ENCODE data around the gene PCGF6.

The PCGF6 gene

GRCh38 chr10:103327906-103328305 is 23.0 kb downstream of the PCGF6 start:
- FAIRE-seq = no peak
- DNase-seq (ENCODE audit: low spot score) = no peak

- FAIRE-seq (no peak), DNase-seq (ENCODE audit: low spot score) (no peak)
These were observed 34.9 kb downstream of the PCGF6 start for GRCh38 chr10:103316087-103316486.

GRCh38 chr10:103310197-103310596 is 40.7 kb downstream of the PCGF6 start:
- DNase-seq (ENCODE audit: low spot score) = no peak
- no peak for FAIRE-seq

- FAIRE-seq (no peak), DNase-seq (ENCODE audit: low spot score) (no peak)
These were observed 43.3 kb downstream of the PCGF6 start for GRCh38 chr10:103307594-103307993.

- no peak for DNase-seq (ENCODE audit: low spot score)
These were observed 55.4 kb downstream of the PCGF6 start for GRCh38 chr10:103295374-103296015.

GRCh38 chr10:103291588-103291987 is 59.4 kb downstream of the PCGF6 start:
- DNase-seq (ENCODE audit: low spot score) (no peak), FAIRE-seq (no peak)

More at GRCh38 chr10:103295374-103296015, 55.4 kb downstream of the PCGF6 start:
- FAIRE-seq = peak; percentile 42

- FAIRE-seq = no peak
- DNase-seq (ENCODE audit: low spot score) = no peak
These were observed 62.9 kb downstream of the PCGF6 start for GRCh38 chr10:103287992-103288391.

GRCh38 chr10:103284170-103284569 is 66.8 kb downstream of the PCGF6 start:
- no peak for DNase-seq (ENCODE audit: low spot score)
- no peak for FAIRE-seq

- DNase-seq (ENCODE audit: low spot score) (no peak), FAIRE-seq (no peak)
These were observed 68.0 kb downstream of the PCGF6 start for GRCh38 chr10:103282961-103283360.

- DNase-seq (ENCODE audit: low spot score) (peak; percentile 25), FAIRE-seq (no peak)
These were observed 69.2 kb downstream of the PCGF6 start for GRCh38 chr10:103281753-103282152.

GRCh38 chr10:103280506-103280905 is 70.4 kb downstream of the PCGF6 start:
- FAIRE-seq (no peak), DNase-seq (ENCODE audit: low spot score) (no peak)

GRCh38 chr10:103280031-103280430 is 70.9 kb downstream of the PCGF6 start:
- no peak for DNase-seq (ENCODE audit: low spot score)
- no peak for FAIRE-seq

GRCh38 chr10:103278862-103279298 is 72.1 kb downstream of the PCGF6 start:
- no peak for FAIRE-seq
- peak; percentile 48 for DNase-seq (ENCODE audit: low spot score)

- FAIRE-seq (no peak), DNase-seq (ENCODE audit: low spot score) (no peak)
These were observed 72.5 kb downstream of the PCGF6 start for GRCh38 chr10:103278537-103278823.

GRCh38 chr10:103277713-103278536 is 73.0 kb downstream of the PCGF6 start:
- FAIRE-seq (no peak), DNase-seq (ENCODE audit: low spot score) (no peak)

- FAIRE-seq = no peak
- no peak for DNase-seq (ENCODE audit: low spot score)
These were observed 73.8 kb downstream of the PCGF6 start, which contains the start of gene INA for GRCh38 chr10:103276896-103277712. Gene INA (plus strand): TSS chr10:103277138. CDS start chr10:103277212, 74 bp downstream.

- DNase-seq (ENCODE audit: low spot score) (no peak), FAIRE-seq (no peak)
These were observed 74.6 kb downstream of the PCGF6 start for GRCh38 chr10:103276251-103276895.

- peak; percentile 74 for FAIRE-seq
- peak; percentile 94 for DNase-seq (ENCODE audit: low spot score)
These were observed 77.9 kb downstream of the PCGF6 start for GRCh38 chr10:103273041-103273441.

GRCh38 chr10:103265717-103266329 is 85.1 kb downstream of the PCGF6 start:
- DNase-seq (ENCODE audit: low spot score) (peak; percentile 72), FAIRE-seq (no peak)

GRCh38 chr10:103262229-103262628 is 88.7 kb downstream of the PCGF6 start:
- DNase-seq (ENCODE audit: low spot score) (no peak), FAIRE-seq (no peak)

- DNase-seq (ENCODE audit: low spot score) (no peak), FAIRE-seq (no peak)
These were observed 91.0 kb downstream of the PCGF6 start for GRCh38 chr10:103259989-103260388.

All from urothelium cell line (cell line).